Parathyroid adenoma (tissue), 2 donors: ENCODE measurements around the gene TDRD1.
A peak's percentile ranks its signal among the peaks of the same experiment; 100 is the strongest.

Source experiments
- H2AFZ ChIP-seq: fragments of 300-600 bp; sonication (generic); one replicate; pipeline ENCODE4 v1.7.0; 2017; ENCODE audit warnings: antibody characterized with exemption, mild to moderate bottlenecking
- H3K27ac ChIP-seq: fragments of 300-600 bp; sonication (generic); one replicate; pipeline ENCODE4 v1.7.0; 2017
- H3K27me3 ChIP-seq: fragments of 300-600 bp; sonication (generic); one replicate; pipeline ENCODE4 v1.7.0; 2017; ENCODE audit warnings: low read length; ENCODE audit not compliant: control insufficient read depth, insufficient read depth
- H3K36me3 ChIP-seq: fragments of 300-600 bp; sonication (generic); one replicate; pipeline ENCODE4 v1.7.0; 2017; ENCODE audit warnings: low read length; ENCODE audit not compliant: control insufficient read depth, insufficient read depth
- H3K4me1 ChIP-seq: fragments of 300-600 bp; sonication (generic); one replicate; pipeline ENCODE4 v1.7.0; 2017; ENCODE audit warnings: control low read depth
- H3K4me2 ChIP-seq: fragments of 300-600 bp; sonication (generic); one replicate; pipeline ENCODE4 v1.7.0; 2017; ENCODE audit warnings: low read length
- H3K4me3 ChIP-seq: fragments of 300-600 bp; sonication (generic); one replicate; pipeline ENCODE4 v1.7.0; 2017; ENCODE audit warnings: low read depth, low read length
- H3K79me2 ChIP-seq: fragments of 300-600 bp; sonication (generic); one replicate; pipeline ENCODE4 v1.7.0; 2017; ENCODE audit warnings: control low read depth
- H3K9ac ChIP-seq: fragments of 300-600 bp; sonication (generic); one replicate; pipeline ENCODE4 v1.7.0; 2017; ENCODE audit warnings: mild to moderate bottlenecking
- H3K9me3 ChIP-seq: fragments of 300-600 bp; sonication (generic); one replicate; pipeline ENCODE4 v1.7.0; 2017; ENCODE audit warnings: low read length; ENCODE audit not compliant: control insufficient read depth
- CTCF ChIP-seq: fragments of 300-600 bp; sonication (generic); IDR thresholded peaks from one replicate; pipeline ENCODE4 v1.7.0; 2017; ENCODE audit warnings: antibody characterized with exemption, mild to moderate bottlenecking
- donor health status: primary hyperparathyroidism.

Gene TDRD1

GRCh38 chr10:114256822-114257221, 77.7 kb downstream of the TDRD1 start:
- Histone ChIP-seq H3K4me2 (no peak overlapping the region), H3K27ac (no peak overlapping the region), H3K79me2 (no peaks in the 10 kb centered on the region), H3K9me3 (no peaks in the 10 kb centered on the region), H3K4me1 (peaks cover 10% of the 10 kb centered on the region), H2AFZ (no peak overlapping the region), H3K36me3 (no peaks in the 10 kb centered on the region), H3K9ac (no peak overlapping the region), H3K27me3 (no peaks in the 10 kb centered on the region), H3K4me3 (no peak overlapping the region)
- TF ChIP-seq CTCF, result no peak

- Histone ChIP-seq H3K4me1 (peaks cover 10% of the 10 kb centered on the region), H3K27me3 (no peaks in the 10 kb centered on the region), H3K79me2 (no peaks in the 10 kb centered on the region), H2AFZ (peak overlapping the region; percentile 2), H3K27ac (no peak overlapping the region), H3K36me3 (no peaks in the 10 kb centered on the region), H3K4me2 (no peak overlapping the region), H3K9me3 (no peaks in the 10 kb centered on the region), H3K4me3 (no peak overlapping the region), H3K9ac (no peak overlapping the region)
- TF ChIP-seq CTCF, result no peak
These were observed 78.3 kb downstream of the TDRD1 start for GRCh38 chr10:114257498-114257897.

DNA sequence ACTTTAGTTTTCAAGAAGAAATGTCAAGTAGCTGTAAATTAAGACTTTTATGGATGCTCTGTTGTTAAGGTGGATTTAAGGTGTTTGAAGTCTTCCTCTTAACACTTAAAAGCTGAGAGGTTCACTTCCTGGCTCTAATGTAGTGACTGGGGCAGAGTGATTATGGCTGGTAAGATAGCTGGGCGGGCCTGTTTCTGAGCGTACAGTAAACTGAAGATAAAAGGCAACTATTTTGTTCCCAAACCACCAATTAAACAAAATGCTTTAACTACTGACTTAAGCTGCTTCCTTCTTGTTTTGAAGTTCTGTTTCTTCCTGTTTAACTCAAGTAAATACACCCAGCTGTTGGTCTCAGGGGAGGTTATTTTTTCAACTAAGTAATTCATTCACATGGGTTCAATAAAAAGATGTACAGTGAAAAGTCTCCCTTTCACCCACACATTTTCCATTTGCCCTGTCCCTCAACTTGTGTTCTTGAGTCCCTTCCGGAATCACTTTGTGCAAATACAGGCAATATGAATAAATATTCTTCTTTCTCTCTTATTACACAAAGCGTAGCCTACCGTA, 79.2 kb downstream of the TDRD1 start:
- TF ChIP-seq CTCF, result no peak
- H3K27me3 ChIP-seq, result no peaks in the 10 kb centered on the region
- H3K36me3 ChIP-seq, result no peaks in the 10 kb centered on the region
- H3K4me2 ChIP-seq, result no peak overlapping the region
- peaks cover 10% of the 10 kb centered on the region for H3K4me1 ChIP-seq
- no peak overlapping the region for H2AFZ ChIP-seq
- no peaks in the 10 kb centered on the region for H3K79me2 ChIP-seq
- H3K27ac ChIP-seq, result no peak overlapping the region
- H3K4me3 ChIP-seq, result no peak overlapping the region
- no peaks in the 10 kb centered on the region for H3K9me3 ChIP-seq
- H3K9ac ChIP-seq, result no peak overlapping the region

DNA sequence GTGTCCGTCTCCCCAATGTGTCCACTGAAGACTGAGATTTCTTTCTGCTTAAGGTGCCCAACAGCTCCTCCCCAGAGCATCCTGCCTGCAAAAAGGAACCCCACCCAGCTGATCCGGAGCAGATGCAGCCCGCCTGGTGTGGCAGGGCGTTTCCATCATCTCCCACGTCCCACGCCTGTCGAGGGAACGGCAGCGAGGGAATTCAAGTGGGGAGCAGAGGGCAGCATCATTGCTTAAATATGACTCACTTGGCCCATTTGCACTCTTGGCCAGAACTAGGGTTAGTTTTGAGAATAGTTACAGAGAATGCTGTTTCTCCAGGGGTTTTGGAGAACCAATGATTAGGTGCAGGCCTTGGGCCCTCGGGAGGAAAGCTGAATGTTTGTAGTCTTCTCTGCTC, 80.7 kb downstream of the TDRD1 start:
- Histone ChIP-seq H3K27me3 (no peaks in the 10 kb centered on the region), H3K4me2 (no peak overlapping the region), H3K36me3 (no peaks in the 10 kb centered on the region), H3K4me1 (peaks cover 8% of the 10 kb centered on the region), H3K9me3 (no peaks in the 10 kb centered on the region), H3K79me2 (no peaks in the 10 kb centered on the region), H2AFZ (no peak overlapping the region), H3K9ac (no peak overlapping the region), H3K4me3 (no peak overlapping the region), H3K27ac (no peak overlapping the region)
- no peak for TF ChIP-seq CTCF

DNA sequence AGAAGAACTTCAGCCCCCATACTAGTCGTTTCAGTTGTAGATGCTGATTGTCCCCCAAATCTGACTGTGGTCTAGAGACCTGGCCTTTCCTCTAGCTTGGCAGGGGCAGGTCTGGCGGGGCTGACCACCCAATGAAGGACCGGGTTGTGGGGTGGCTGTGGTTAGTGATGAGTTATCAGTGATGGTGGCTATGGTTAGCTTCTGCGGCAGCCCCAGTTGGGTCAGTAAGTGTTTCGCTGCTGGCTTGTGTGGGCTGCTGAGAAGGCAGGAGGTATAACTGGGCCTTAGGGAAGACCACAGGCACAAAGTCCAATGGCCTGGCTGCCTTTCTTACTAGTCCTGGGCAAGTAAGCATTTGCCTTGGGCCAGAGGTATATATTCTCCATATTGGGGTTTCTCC, 81.2 kb downstream of the TDRD1 start:
- H3K4me2 ChIP-seq, result no peak overlapping the region
- H3K27me3 ChIP-seq, result no peaks in the 10 kb centered on the region
- no peaks in the 10 kb centered on the region for H3K9me3 ChIP-seq
- H2AFZ ChIP-seq, result no peak overlapping the region
- H3K36me3 ChIP-seq, result no peaks in the 10 kb centered on the region
- TF ChIP-seq CTCF, result no peak
- H3K4me1 ChIP-seq, result peaks cover 2% of the 10 kb centered on the region
- H3K79me2 ChIP-seq, result no peaks in the 10 kb centered on the region
- H3K27ac ChIP-seq, result no peak overlapping the region
- H3K4me3 ChIP-seq, result no peak overlapping the region
- H3K9ac ChIP-seq, result no peak overlapping the region
